HEK293T (cell line): ENCODE results near the gene NOL4L.

Experiments
- BHLHE40 ChIP-seq: fragments of 450-650 bp; IDR thresholded peaks from 2 replicates; pipeline ENCODE4 v1.6.1; 2016; ENCODE audit warnings: mild to moderate bottlenecking, moderate library complexity, borderline replicate concordance
- FOXK2 ChIP-seq: fragments of 450-650 bp; IDR thresholded peaks from 2 replicates; pipeline ENCODE4 v1.6.1; 2016; ENCODE audit warnings: mild to moderate bottlenecking
- FOXM1 ChIP-seq: fragments of 450-650 bp; IDR thresholded peaks from 2 replicates; pipeline ENCODE4 v1.6.1; 2017; ENCODE audit warnings: mild to moderate bottlenecking, borderline replicate concordance
- HDGF ChIP-seq: fragments of 450-650 bp; IDR thresholded peaks from 2 replicates; pipeline ENCODE4 v1.6.1; 2017; ENCODE audit warnings: antibody characterized with exemption, borderline replicate concordance
- L3MBTL2 ChIP-seq: fragments of 450-650 bp; conservative IDR thresholded peaks from 2 replicates; pipeline ENCODE4 v1.6.1; 2016; ENCODE audit warnings: mild to moderate bottlenecking
- NFRKB ChIP-seq: fragments of 450-650 bp; IDR thresholded peaks from 2 replicates; pipeline ENCODE4 v1.6.1; 2016; ENCODE audit warnings: mild to moderate bottlenecking, moderate library complexity
- PKNOX1 ChIP-seq: fragments of 450-650 bp; IDR thresholded peaks from 2 replicates; pipeline ENCODE4 v1.6.1; 2016
- TARDBP ChIP-seq: fragments of 450-650 bp; IDR thresholded peaks from 2 replicates; pipeline ENCODE4 v1.6.1; 2016

DNA sequence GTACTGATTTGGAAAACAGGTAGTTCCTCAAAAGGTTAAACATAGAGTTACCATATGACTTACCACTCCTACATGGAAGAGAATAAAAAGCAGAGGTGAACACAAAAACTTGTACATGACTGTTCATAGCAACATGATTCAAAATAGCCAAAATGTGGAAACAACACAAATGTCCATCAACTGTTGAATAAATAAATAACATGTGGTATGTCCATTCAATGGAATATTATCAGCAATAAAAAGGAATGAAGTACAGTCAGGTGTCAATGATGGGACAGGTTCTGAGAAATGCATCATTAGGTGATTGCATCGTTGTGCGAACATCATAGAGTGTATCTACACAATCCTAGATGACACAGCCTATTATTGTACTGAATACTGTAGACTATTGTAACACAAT, 35.3 kb downstream of the NOL4L start:
- TF ChIP-seq TARDBP, result no peak
- TF ChIP-seq NFRKB, result no peak
- TF ChIP-seq HDGF, result no peak
- TF ChIP-seq FOXK2, result no peak
- TF ChIP-seq PKNOX1, result no peak
- no peak for TF ChIP-seq L3MBTL2
- TF ChIP-seq BHLHE40, result no peak
- TF ChIP-seq FOXM1, result no peak
